ENCODE results near the gene SACM1L. TPM values are rescaled to one million over a fixed set of nuclear protein-coding genes. Genes with fewer than 3 reads are reported as not detected.
A peak's percentile ranks its signal among the peaks of the same experiment; 100 is the strongest.

The SACM1L gene
- total RNA-seq, 1 experiment from 2014 or later: 51.0 TPM

GRCh38 chr3:45773714-45774449, 84.7 kb downstream of the SACM1L start:
- TF ChIP-seq CTCF (IDR thresholded peaks at IDR 0.05; ENCODE audit: insufficient read depth in 1 of 2, low read depth in 1 of 2, low read length in 1 of 2, severe bottlenecking in 1 of 2, unreplicated experiment in 1 of 2): no peak
- no peaks in the 10 kb centered on the region for H3K9me3 ChIP-seq
- Mint-ChIP-seq H3K27ac (ENCODE audit: unreplicated experiment) (peak overlapping the region; percentile 34), H3K9me3 (ENCODE audit: unreplicated experiment) (no peaks in the 10 kb centered on the region), H3K27me3 (ENCODE audit: insufficient read depth, unreplicated experiment) (no peaks in the 10 kb centered on the region), H3K4me1 (ENCODE audit: low read depth, unreplicated experiment) (peaks cover 7% of the 10 kb centered on the region), H3K4me3 (ENCODE audit: unreplicated experiment) (no peak overlapping the region), H3K36me3 (ENCODE audit: insufficient read depth, unreplicated experiment) (no peaks in the 10 kb centered on the region)
- DNase-seq: peak in 1 of 2 experiments; percentile 49
- CTCF ChIA-PET: no interaction called here
- POLR2A ChIA-PET: no interaction called here
- H3K4me3 ChIP-seq (ENCODE audit: low read depth, low read length): no peak overlapping the region
- intact Hi-C loops (cut with micrococcal nuclease; ENCODE audit: unreplicated experiment): no loop called here
- BruUV-seq (replicated peaks): no TSS peak
- H3K36me3 ChIP-seq (ENCODE audit: control insufficient read depth, insufficient read depth, low read length): no peaks in the 10 kb centered on the region
- H3K27me3 ChIP-seq (replicated peaks; ENCODE audit: control insufficient read depth, insufficient read depth, low read length): no peaks in the 10 kb centered on the region
- H3K4me1 ChIP-seq: peaks cover 15% of the 10 kb centered on the region

GRCh38 chr3:45774581-45775521, 85.7 kb downstream of the SACM1L start:
- DNase-seq: peak in 1 of 2 experiments; percentile 11
- ChIA-PET CTCF (no interaction called here), POLR2A (no interaction called here)
- H3K4me1 ChIP-seq: peaks cover 15% of the 10 kb centered on the region
- H3K4me3 ChIP-seq (ENCODE audit: low read depth, low read length): no peak overlapping the region
- H3K4me1 Mint-ChIP-seq (ENCODE audit: low read depth, unreplicated experiment): peaks cover 7% of the 10 kb centered on the region
- H3K36me3 Mint-ChIP-seq (ENCODE audit: insufficient read depth, unreplicated experiment): no peaks in the 10 kb centered on the region
- no peak for TF ChIP-seq CTCF (IDR thresholded peaks at IDR 0.05; ENCODE audit: insufficient read depth in 1 of 2, low read depth in 1 of 2, low read length in 1 of 2, severe bottlenecking in 1 of 2, unreplicated experiment in 1 of 2)
- no peaks in the 10 kb centered on the region for H3K9me3 ChIP-seq
- H3K27me3 Mint-ChIP-seq (ENCODE audit: insufficient read depth, unreplicated experiment): no peaks in the 10 kb centered on the region
- BruUV-seq (replicated peaks): no TSS peak
- H3K27ac Mint-ChIP-seq (ENCODE audit: unreplicated experiment): no peak overlapping the region
- no peak overlapping the region for H3K4me3 Mint-ChIP-seq (ENCODE audit: unreplicated experiment)
- intact Hi-C loops (cut with micrococcal nuclease; ENCODE audit: unreplicated experiment): no loop called here
- no peaks in the 10 kb centered on the region for H3K36me3 ChIP-seq (ENCODE audit: control insufficient read depth, insufficient read depth, low read length)
- no peaks in the 10 kb centered on the region for H3K9me3 Mint-ChIP-seq (ENCODE audit: unreplicated experiment)
- H3K27me3 ChIP-seq (replicated peaks; ENCODE audit: control insufficient read depth, insufficient read depth, low read length): no peaks in the 10 kb centered on the region

GRCh38 chr3:45775571-45776300, 86.5 kb downstream of the SACM1L start:
- Mint-ChIP-seq H3K36me3 (ENCODE audit: insufficient read depth, unreplicated experiment) (no peaks in the 10 kb centered on the region), H3K27me3 (ENCODE audit: insufficient read depth, unreplicated experiment) (no peaks in the 10 kb centered on the region)

More at GRCh38 chr3:45775571-45776300, 86.5 kb downstream of the SACM1L start:
- ChIA-PET POLR2A (no interaction called here), CTCF (no interaction called here)
- no peak overlapping the region for H3K27ac Mint-ChIP-seq (ENCODE audit: unreplicated experiment)
- Histone ChIP-seq H3K9me3 (no peaks in the 10 kb centered on the region), H3K4me3 (ENCODE audit: low read depth, low read length) (no peak overlapping the region), H3K36me3 (ENCODE audit: control insufficient read depth, insufficient read depth, low read length) (no peaks in the 10 kb centered on the region), H3K27me3 (replicated peaks; ENCODE audit: control insufficient read depth, insufficient read depth, low read length) (no peaks in the 10 kb centered on the region), H3K4me1 (peaks cover 15% of the 10 kb centered on the region)
- DNase-seq: peak in 1 of 2 experiments; percentile 17
- no TSS peak for BruUV-seq (replicated peaks)
- no peak overlapping the region for H3K4me3 Mint-ChIP-seq (ENCODE audit: unreplicated experiment)
- intact Hi-C loops (cut with micrococcal nuclease; ENCODE audit: unreplicated experiment): no loop called here
- no peaks in the 10 kb centered on the region for H3K9me3 Mint-ChIP-seq (ENCODE audit: unreplicated experiment)
- peaks cover 7% of the 10 kb centered on the region for H3K4me1 Mint-ChIP-seq (ENCODE audit: low read depth, unreplicated experiment)
- TF ChIP-seq CTCF (IDR thresholded peaks at IDR 0.05; ENCODE audit: insufficient read depth in 1 of 2, low read depth in 1 of 2, low read length in 1 of 2, severe bottlenecking in 1 of 2, unreplicated experiment in 1 of 2): no peak

Data from Caco-2 (cell line).